ENCODE measurements around the gene MEOX1. TPM values are rescaled to one million over a fixed set of nuclear protein-coding genes. Genes with fewer than 3 reads are reported as not detected.
"Not testable (repeated sequence)": the region's sequence is repeated elsewhere in the genome, so short reads cannot be mapped to it uniquely, and the experiment has no call there.

The MEOX1 gene
- total RNA-seq, 1 donor from 2014 or later: 1.8 TPM

- Mint-ChIP-seq H3K4me1 (peaks cover 8% of the 10 kb centered on the region), H3K4me3 (no peak overlapping the region), H3K9me3 (no peaks in the 10 kb centered on the region), H3K36me3 (no peaks in the 10 kb centered on the region), H3K27me3 (ENCODE audit: low read depth) (peaks cover 8% of the 10 kb centered on the region), H3K27ac (no peak overlapping the region)
- no peak for TF ChIP-seq CTCF (IDR thresholded peaks at IDR 0.05; ENCODE audit: unreplicated experiment)
- DNase-seq (ENCODE audit: low spot score in 2 of 2, unreplicated experiment in 2 of 2): no peak
These were observed 29.0 kb upstream of the MEOX1 start for GRCh38 chr17:43690624-43691316.

GRCh38 chr17:43689814-43690213 is 28.1 kb upstream of the MEOX1 start:
- no peaks in the 10 kb centered on the region for H3K9me3 Mint-ChIP-seq
- peaks cover 8% of the 10 kb centered on the region for H3K27me3 Mint-ChIP-seq (ENCODE audit: low read depth)
- no peak overlapping the region for H3K4me3 Mint-ChIP-seq
- no peak overlapping the region for H3K27ac Mint-ChIP-seq
- TF ChIP-seq CTCF (IDR thresholded peaks at IDR 0.05; ENCODE audit: unreplicated experiment): no peak
- peaks cover 8% of the 10 kb centered on the region for H3K4me1 Mint-ChIP-seq
- DNase-seq (ENCODE audit: low spot score in 2 of 2, unreplicated experiment in 2 of 2): no peak
- no peaks in the 10 kb centered on the region for H3K36me3 Mint-ChIP-seq

- TF ChIP-seq CTCF (IDR thresholded peaks at IDR 0.05; ENCODE audit: unreplicated experiment): no peak
- H3K4me1 Mint-ChIP-seq: peaks cover 5% of the 10 kb centered on the region
- no peaks in the 10 kb centered on the region for H3K36me3 Mint-ChIP-seq
- no peak overlapping the region for H3K27ac Mint-ChIP-seq
- peaks cover 8% of the 10 kb centered on the region for H3K27me3 Mint-ChIP-seq (ENCODE audit: low read depth)
- DNase-seq (ENCODE audit: low spot score in 2 of 2, unreplicated experiment in 2 of 2): no peak
- no peak overlapping the region for H3K4me3 Mint-ChIP-seq
- no peaks in the 10 kb centered on the region for H3K9me3 Mint-ChIP-seq
These were observed 27.4 kb upstream of the MEOX1 start for GRCh38 chr17:43689131-43689530.

- not testable (repeated sequence) for H3K9me3 Mint-ChIP-seq; H3K4me1 Mint-ChIP-seq; H3K27me3 Mint-ChIP-seq (ENCODE audit: low read depth)
These were observed 25.2 kb upstream of the MEOX1 start for GRCh38 chr17:43686957-43687356.

GRCh38 chr17:43683928-43684653 is 22.4 kb upstream of the MEOX1 start:
- H3K4me1 Mint-ChIP-seq: peaks cover 5% of the 10 kb centered on the region

More at GRCh38 chr17:43686957-43687356, 25.2 kb upstream of the MEOX1 start:
- not testable (repeated sequence) for H3K36me3 Mint-ChIP-seq; H3K27ac Mint-ChIP-seq; DNase-seq (ENCODE audit: low spot score in 2 of 2, unreplicated experiment in 2 of 2); H3K4me3 Mint-ChIP-seq

More at GRCh38 chr17:43683928-43684653, 22.4 kb upstream of the MEOX1 start:
- Mint-ChIP-seq H3K27ac (no peak overlapping the region), H3K4me3 (no peak overlapping the region), H3K36me3 (no peaks in the 10 kb centered on the region), H3K27me3 (ENCODE audit: low read depth) (peaks cover 6% of the 10 kb centered on the region), H3K9me3 (no peaks in the 10 kb centered on the region)
- no peak for TF ChIP-seq CTCF (IDR thresholded peaks at IDR 0.05; ENCODE audit: unreplicated experiment)
- DNase-seq (ENCODE audit: low spot score in 2 of 2, unreplicated experiment in 2 of 2): no peak
